Body of pancreas (tissue), 4 donors: ENCODE data around the gene GALNT2.

Experiments used
- POLR2A ChIP-seq, 3 donors: fragments of 450-650 bp; IDR thresholded peaks; one replicate each; pipeline ENCODE4 v1.6.1; 2016; ENCODE audit warnings: antibody characterized with exemption in 3 of 3, mild to moderate bottlenecking in 2 of 3
- TF ChIP-seq, protein P1 (sequence below), 7 experiments: fragments of 450-650 bp in 4 of 7; fragments of 200-600 bp in 3 of 7; sonication (generic) in 3 of 7; IDR thresholded peaks; one replicate each; pipeline ENCODE4 v1.5.1; 2016 to 2019; ENCODE audit warnings: antibody characterized with exemption in 7 of 7

DNA sequence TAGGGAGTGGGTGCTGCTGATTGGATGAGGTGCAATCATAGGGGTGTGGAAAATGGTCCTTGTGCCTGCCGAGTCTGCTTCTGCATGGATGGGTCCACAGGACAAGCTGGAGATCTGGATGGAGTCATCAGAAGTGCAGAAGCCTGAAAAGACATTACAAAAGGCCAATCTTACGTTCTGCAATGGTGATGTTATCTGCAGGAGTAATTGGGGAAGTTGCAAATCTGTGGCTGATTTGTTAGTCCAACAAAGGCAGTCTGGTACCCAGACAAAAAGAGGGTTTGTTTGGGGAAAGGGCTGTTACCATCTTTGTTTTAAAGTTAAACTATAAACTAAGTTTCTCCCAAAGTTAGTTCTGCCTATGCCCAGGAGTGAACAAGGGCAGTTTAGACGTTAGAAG is 192.6 kb downstream of the GALNT2 start:
- TF ChIP-seq, protein P1, sequence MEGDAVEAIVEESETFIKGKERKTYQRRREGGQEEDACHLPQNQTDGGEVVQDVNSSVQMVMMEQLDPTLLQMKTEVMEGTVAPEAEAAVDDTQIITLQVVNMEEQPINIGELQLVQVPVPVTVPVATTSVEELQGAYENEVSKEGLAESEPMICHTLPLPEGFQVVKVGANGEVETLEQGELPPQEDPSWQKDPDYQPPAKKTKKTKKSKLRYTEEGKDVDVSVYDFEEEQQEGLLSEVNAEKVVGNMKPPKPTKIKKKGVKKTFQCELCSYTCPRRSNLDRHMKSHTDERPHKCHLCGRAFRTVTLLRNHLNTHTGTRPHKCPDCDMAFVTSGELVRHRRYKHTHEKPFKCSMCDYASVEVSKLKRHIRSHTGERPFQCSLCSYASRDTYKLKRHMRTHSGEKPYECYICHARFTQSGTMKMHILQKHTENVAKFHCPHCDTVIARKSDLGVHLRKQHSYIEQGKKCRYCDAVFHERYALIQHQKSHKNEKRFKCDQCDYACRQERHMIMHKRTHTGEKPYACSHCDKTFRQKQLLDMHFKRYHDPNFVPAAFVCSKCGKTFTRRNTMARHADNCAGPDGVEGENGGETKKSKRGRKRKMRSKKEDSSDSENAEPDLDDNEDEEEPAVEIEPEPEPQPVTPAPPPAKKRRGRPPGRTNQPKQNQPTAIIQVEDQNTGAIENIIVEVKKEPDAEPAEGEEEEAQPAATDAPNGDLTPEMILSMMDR (IDR thresholded peaks at IDR 0.05): no peak
- no peak for TF ChIP-seq POLR2A (IDR thresholded peaks at IDR 0.05)
